WTC11 (cell line): ENCODE results near the gene UQCC2. TPM values are rescaled to one million over a fixed set of nuclear protein-coding genes. Genes with fewer than 3 reads are reported as not detected.

Experiments
- ATAC-seq: fragments of 200-7000 bp; cut with Tn5 transposase; 2 replicates; pipeline ENCODE4 v1.10.0; 2021; ENCODE audit warnings: mild to moderate bottlenecking, moderate library complexity
- CTCF ChIA-PET: fragments of 300-600 bp; sonication (Branson Sonifier 250); formaldehyde crosslinking; loops from one replicate; lab custom pipeline; 2021; ENCODE audit warnings: antibody characterized with exemption; lab: Charles Lee
- POLR2A ChIA-PET: fragments of 350-600 bp; sonication (Branson Sonifier 250); formaldehyde crosslinking; loops from one replicate; lab custom pipeline; 2021; ENCODE audit warnings: antibody characterized with exemption; lab: Charles Lee
- DNase-seq: peaks from one replicate; pipeline ENCODE4 v3.0.0; 2021; ENCODE audit warnings: low spot score
- H3K27ac Mint-ChIP-seq: 2 replicates; pipeline ENCODE4 v1.8.0; 2021; ENCODE audit warnings: mixed read lengths
- H3K27me3 Mint-ChIP-seq: 2 replicates; pipeline ENCODE4 v1.8.0; 2021; ENCODE audit warnings: low read depth, mild to moderate bottlenecking, moderate library complexity, mixed read lengths
- H3K36me3 Mint-ChIP-seq: 2 replicates; pipeline ENCODE4 v1.8.0; 2021; ENCODE audit warnings: mixed read lengths
- H3K4me1 Mint-ChIP-seq: 2 replicates; pipeline ENCODE4 v1.8.0; 2022; ENCODE audit warnings: mixed read lengths
- H3K4me3 Mint-ChIP-seq: 2 replicates; pipeline ENCODE4 v1.8.0; 2021; ENCODE audit warnings: mild to moderate bottlenecking, moderate library complexity, mixed read lengths
- H3K9me3 Mint-ChIP-seq: 2 replicates; pipeline ENCODE4 v1.8.0; 2021; ENCODE audit warnings: mixed read lengths
- AFF4 ChIP-seq: sonication (generic); formaldehyde crosslinking; IDR thresholded peaks from 2 replicates; pipeline ENCODE4 v1.8.1; 2023; ENCODE audit warnings: mild to moderate bottlenecking, missing genetic modification reagents, borderline replicate concordance
- ATF3 ChIP-seq: sonication (generic); formaldehyde crosslinking; conservative IDR thresholded peaks from 2 replicates; pipeline ENCODE4 v1.8.1; 2022; ENCODE audit warnings: mild to moderate bottlenecking, missing genetic modification reagents
- MLX ChIP-seq: sonication (generic); formaldehyde crosslinking; IDR thresholded peaks from 2 replicates; pipeline ENCODE4 v1.8.1; 2023; ENCODE audit warnings: mild to moderate bottlenecking, missing genetic modification reagents, moderate library complexity
- NFYB ChIP-seq: sonication (generic); formaldehyde crosslinking; conservative IDR thresholded peaks from 2 replicates; pipeline ENCODE4 v1.8.0; 2022; ENCODE audit warnings: low read depth, missing genetic modification reagents
- NR1H2 ChIP-seq: sonication (generic); formaldehyde crosslinking; IDR thresholded peaks from 2 replicates; pipeline ENCODE4 v1.9.0; 2021; ENCODE audit warnings: mild to moderate bottlenecking, moderate library complexity, missing genetic modification reagents
- NR3C1 ChIP-seq: sonication (generic); formaldehyde crosslinking; conservative IDR thresholded peaks from 2 replicates; pipeline ENCODE4 v1.8.1; 2023; ENCODE audit warnings: low read depth, mild to moderate bottlenecking, missing genetic modification reagents
- PRDM15 ChIP-seq: sonication (generic); formaldehyde crosslinking; IDR thresholded peaks from 2 replicates; pipeline ENCODE4 v1.8.0; 2022; ENCODE audit warnings: missing genetic modification reagents
- PRRX2 ChIP-seq: fragments of 250-450 bp; sonication (Bioruptor Pico); IDR thresholded peaks from 2 replicates; pipeline ENCODE4 v1.8.0; 2021; ENCODE audit warnings: mild to moderate bottlenecking
- RELA ChIP-seq: sonication (generic); formaldehyde crosslinking; IDR thresholded peaks from 2 replicates; pipeline ENCODE4 v1.8.1; 2022; ENCODE audit warnings: missing genetic modification reagents, mild to moderate bottlenecking, borderline replicate concordance
- SOX15 ChIP-seq: fragments of 250-450 bp; sonication (Bioruptor Pico); IDR thresholded peaks from 2 replicates; pipeline ENCODE4 v1.9.0; 2021; ENCODE audit warnings: mild to moderate bottlenecking
- ZBTB43 ChIP-seq: sonication (generic); formaldehyde crosslinking; IDR thresholded peaks from 2 replicates; pipeline ENCODE4 v1.8.1; 2023; ENCODE audit warnings: mild to moderate bottlenecking, missing genetic modification reagents
- ZNF263 ChIP-seq: sonication (generic); formaldehyde crosslinking; IDR thresholded peaks from 2 replicates; pipeline ENCODE4 v1.8.1; 2022; ENCODE audit warnings: low read depth, mild to moderate bottlenecking, moderate library complexity, missing genetic modification reagents
- ZNF416 ChIP-seq: fragments of 250-450 bp; sonication (Bioruptor Pico); IDR thresholded peaks from 2 replicates; pipeline ENCODE4 v1.9.0; 2021; ENCODE audit warnings: mild to moderate bottlenecking, inconsistent platforms
- ZNF425 ChIP-seq: fragments of 250-450 bp; sonication (Bioruptor Pico); conservative IDR thresholded peaks from 2 replicates; pipeline ENCODE4 v1.9.0; 2021; ENCODE audit warnings: mild to moderate bottlenecking
- total RNA-seq: library from RNA; stranded (reverse); gene quantifications from 3 replicates; pipeline ENCODE4 v1.2.3, GENCODE V29; 2021

Gene UQCC2
- total RNA-seq, 1 experiment from 2014 or later: 65.8 TPM

GRCh38 chr6:33707771-33708170 is 3.7 kb downstream of the UQCC2 start (continued):
- TF ChIP-seq RELA (CRISPR knock-in tag) (no peak), ATF3 (CRISPR knock-in tag) (no peak), SOX15 (CRISPR knock-in tag) (no peak), NR1H2 (CRISPR knock-in tag) (no peak), ZBTB43 (CRISPR knock-in tag) (no peak)

GRCh38 chr6:33705955-33706725 is 5.4 kb downstream of the UQCC2 start:
- peaks cover 47% of the 10 kb centered on the region for H3K36me3 Mint-ChIP-seq
- no peak for DNase-seq
- H3K4me3 Mint-ChIP-seq: no peak overlapping the region
- H3K9me3 Mint-ChIP-seq: no peaks in the 10 kb centered on the region
- ChIA-PET CTCF (interaction anchor here (1.2 to 2.3 kb wide), 3 partner anchors 116 to 253 kb away, joined by 3 to 12 read pairs (median 3); partner anchors contain the start of gene BAK1), POLR2A (no interaction called here)
- peak overlapping the region; percentile 69 for H3K27ac Mint-ChIP-seq
- H3K4me1 Mint-ChIP-seq: peaks cover 42% of the 10 kb centered on the region
- TF ChIP-seq MLX (no peak), PRRX2 (CRISPR knock-in tag) (no peak), PRDM15 (CRISPR knock-in tag) (no peak), ZNF425 (no peak), NR3C1 (no peak), NFYB (CRISPR knock-in tag) (no peak), ZNF263 (no peak)
- no peaks in the 10 kb centered on the region for H3K27me3 Mint-ChIP-seq
- no peak for ATAC-seq

- Mint-ChIP-seq H3K27me3 (no peaks in the 10 kb centered on the region), H3K4me1 (peaks cover 35% of the 10 kb centered on the region), H3K27ac (no peak overlapping the region), H3K9me3 (no peaks in the 10 kb centered on the region), H3K4me3 (no peak overlapping the region), H3K36me3 (peaks cover 42% of the 10 kb centered on the region)
- POLR2A ChIA-PET: no interaction called here
- TF ChIP-seq AFF4 (no peak), ZNF416 (CRISPR knock-in tag) (no peak)
- CTCF ChIA-PET: interaction anchor here (1.1 to 2.3 kb wide), 4 partner anchors 113 to 126 kb away, joined by 3 to 12 read pairs (median 4); partner anchors contain the start of gene BAK1
- ATAC-seq: no peak
- DNase-seq: no peak
These were observed 6.1 kb downstream of the UQCC2 start for GRCh38 chr6:33705268-33705885.
